SK-N-SH (cell line): ENCODE measurements around the gene ADIPOR2. TPM values are rescaled to one million over a fixed set of nuclear protein-coding genes. Genes with fewer than 3 reads are reported as not detected.

ENCODE experiments used
- CTCF ChIA-PET: fragments of 300-600, 350-600 bp; formaldehyde crosslinking; extraction: SDS; loops from one replicate; lab custom pipeline; 2021; lab: Yijun Ruan, JAX
- POLR2A ChIA-PET: fragments of 350-600 bp; sonication (Branson Sonifier 250); formaldehyde crosslinking; extraction: SDS; loops from one replicate; lab custom pipeline; 2020; ENCODE audit warnings: antibody characterized with exemption, inconsistent platforms; lab: Yijun Ruan, JAX
- DNase-seq: peaks from one replicate; pipeline ENCODE4 v3.0.0; 2012
- H2AFZ ChIP-seq: fragments of 200-600 bp; sonication (generic); 2 replicates; pipeline ENCODE4 v1.8.1; 2016; ENCODE audit warnings: antibody characterized with exemption, mild to moderate bottlenecking, low read depth
- H3F3A ChIP-seq: fragments of 200-600 bp; sonication (generic); replicated peaks from 2 replicates; pipeline ENCODE3; 2016; ENCODE audit warnings: antibody characterized with exemption, mild to moderate bottlenecking; ENCODE audit not compliant: insufficient read depth
- H3K27ac ChIP-seq, 2 experiments: fragments of 200-500 bp in 1 of 2; fragments of 200-600 bp in 1 of 2; sonication (Bioruptor generic) in 1 of 2; sonication (generic), shearing (Covaris generic) in 1 of 2; 2 replicates each; pipeline versions ENCODE4 v1.5.1 to v1.6.1; 2014 to 2016; ENCODE audit warnings: low read depth in 2 of 2, inconsistent platforms in 1 of 2, low read length in 1 of 2, mild to moderate bottlenecking in 1 of 2, mixed read lengths in 1 of 2
- H3K27me3 ChIP-seq: fragments of 200-600 bp; sonication (generic), shearing (Covaris generic); 2 replicates; pipeline ENCODE4 v1.6.1; 2016; ENCODE audit warnings: mixed run types; ENCODE audit not compliant: insufficient read depth
- H3K36me3 ChIP-seq, 2 experiments: fragments of 200-500 bp in 1 of 2; fragments of 200-600 bp in 1 of 2; sonication (Bioruptor generic) in 1 of 2; sonication (generic) in 1 of 2; replicated peaks in 1 of 2; 2 replicates each; pipeline versions ENCODE3 to v1.5.1; 2014 to 2016; ENCODE audit warnings: low read length in 1 of 2, mild to moderate bottlenecking in 1 of 2; ENCODE audit not compliant: insufficient read depth in 2 of 2, control insufficient read depth in 1 of 2
- H3K4me1 ChIP-seq, 2 experiments: fragments of 200-500 bp in 1 of 2; fragments of 200-600 bp in 1 of 2; sonication (Bioruptor generic) in 1 of 2; sonication (generic), shearing (Covaris generic) in 1 of 2; 2 replicates each; pipeline versions ENCODE4 v1.5.1 to v1.6.1; 2014 to 2016; ENCODE audit warnings: low read depth in 1 of 2, low read length in 1 of 2, mixed run types in 1 of 2; ENCODE audit not compliant: insufficient read depth in 2 of 2, control insufficient read depth in 1 of 2
- H3K4me2 ChIP-seq: fragments of 200-600 bp; sonication (generic), shearing (Covaris generic); 2 replicates; pipeline ENCODE4 v1.6.1; 2017; ENCODE audit warnings: mixed run types
- H3K4me3 ChIP-seq, 2 experiments: fragments of 200-500 bp in 1 of 2; fragments of 200-600 bp in 1 of 2; sonication (Bioruptor generic) in 1 of 2; sonication (generic), shearing (Covaris generic) in 1 of 2; 2 replicates each; pipeline versions ENCODE4 v1.5.1 to v1.8.1; 2014 to 2016; ENCODE audit warnings: low read depth in 2 of 2, inconsistent platforms in 1 of 2, low read length in 1 of 2, mild to moderate bottlenecking in 1 of 2, mixed read lengths in 1 of 2, moderate library complexity in 1 of 2
- H3K79me2 ChIP-seq: fragments of 200-600 bp; sonication (generic); 2 replicates; pipeline ENCODE4 v1.8.1; 2017; ENCODE audit warnings: mild to moderate bottlenecking; ENCODE audit not compliant: insufficient read depth
- H3K9ac ChIP-seq: fragments of 200-600 bp; sonication (generic); 2 replicates; pipeline ENCODE4 v1.6.1; 2017; ENCODE audit warnings: mixed run types
- H3K9me2 ChIP-seq: fragments of 200-600 bp; sonication (generic); 2 replicates; pipeline ENCODE4 v1.6.1; 2017; ENCODE audit warnings: mixed run types
- H3K9me3 ChIP-seq: fragments of 200-600 bp; sonication (generic); 2 replicates; pipeline ENCODE4 v1.6.1; 2017; ENCODE audit warnings: mixed run types, mild to moderate bottlenecking, moderate library complexity
- H4K20me1 ChIP-seq: fragments of 200-600 bp; sonication (generic); 2 replicates; pipeline ENCODE4 v1.6.1; 2017; ENCODE audit warnings: mild to moderate bottlenecking, mixed run types; ENCODE audit not compliant: insufficient read depth
- EP300 ChIP-seq, 2 experiments: IDR thresholded peaks; 2 replicates each; pipeline versions ENCODE4 v1.4.0 to v1.6.1; 2012; ENCODE audit warnings: borderline replicate concordance in 1 of 2, low read depth in 1 of 2, low read length in 1 of 2
- FOSL2 ChIP-seq: IDR thresholded peaks from 2 replicates; pipeline ENCODE4 v1.4.0; 2012; ENCODE audit warnings: low read depth, mild to moderate bottlenecking, moderate library complexity, borderline replicate concordance
- FOXJ3 ChIP-seq: sonication (generic); formaldehyde crosslinking; IDR thresholded peaks from 2 replicates; pipeline ENCODE4 v1.5.1; 2020; ENCODE audit warnings: mild to moderate bottlenecking, missing genetic modification reagents
- NFIC ChIP-seq: IDR thresholded peaks from 2 replicates; pipeline ENCODE4 v1.4.0; 2012; ENCODE audit warnings: borderline replicate concordance
- REST ChIP-seq: IDR thresholded peaks from 2 replicates; pipeline ENCODE4 v1.6.1; 2012; ENCODE audit warnings: mild to moderate bottlenecking, low read depth, low read length, moderate library complexity
- SIN3A ChIP-seq: IDR thresholded peaks from 2 replicates; pipeline ENCODE4 v1.6.1; 2012; ENCODE audit warnings: low read depth, mild to moderate bottlenecking, low read length, moderate library complexity, borderline replicate concordance
- ZBTB33 ChIP-seq: IDR thresholded peaks from 2 replicates; pipeline ENCODE4 v1.4.0; 2012; ENCODE audit warnings: low read depth, borderline replicate concordance
- WGBS: methylation state at CpG from one replicate; pipeline ENCODE4 v1.1.6; 2017; ENCODE audit warnings: low lambda C conversion rate; 5-methylcytosine and 5-hydroxymethylcytosine counted together
- polyA plus RNA-seq, 3 experiments: library from polyadenylated mRNA; depleted of rRNA; stranded (reverse); fragments of >200 nt; gene quantifications; 2 replicates each; pipeline ENCODE4 v1.2.3, GENCODE V29; 2012
- TF ChIP-seq, protein P1 (sequence below): IDR thresholded peaks from 2 replicates; pipeline ENCODE4 v1.4.0; 2012; ENCODE audit warnings: low read depth, borderline replicate concordance

Gene ADIPOR2
- polyA plus RNA-seq, 1 of the 3 experiments (the other 2 are of a cell fraction) = 17.1 TPM

GRCh38 chr12:1810931-1811280 is 120.0 kb downstream of the ADIPOR2 start (continued):
- TF ChIP-seq REST (no peak), FOXJ3 (no peak)
- TF ChIP-seq, protein P1, sequence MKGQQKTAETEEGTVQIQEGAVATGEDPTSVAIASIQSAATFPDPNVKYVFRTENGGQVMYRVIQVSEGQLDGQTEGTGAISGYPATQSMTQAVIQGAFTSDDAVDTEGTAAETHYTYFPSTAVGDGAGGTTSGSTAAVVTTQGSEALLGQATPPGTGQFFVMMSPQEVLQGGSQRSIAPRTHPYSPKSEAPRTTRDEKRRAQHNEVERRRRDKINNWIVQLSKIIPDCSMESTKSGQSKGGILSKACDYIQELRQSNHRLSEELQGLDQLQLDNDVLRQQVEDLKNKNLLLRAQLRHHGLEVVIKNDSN = no peak

DNA sequence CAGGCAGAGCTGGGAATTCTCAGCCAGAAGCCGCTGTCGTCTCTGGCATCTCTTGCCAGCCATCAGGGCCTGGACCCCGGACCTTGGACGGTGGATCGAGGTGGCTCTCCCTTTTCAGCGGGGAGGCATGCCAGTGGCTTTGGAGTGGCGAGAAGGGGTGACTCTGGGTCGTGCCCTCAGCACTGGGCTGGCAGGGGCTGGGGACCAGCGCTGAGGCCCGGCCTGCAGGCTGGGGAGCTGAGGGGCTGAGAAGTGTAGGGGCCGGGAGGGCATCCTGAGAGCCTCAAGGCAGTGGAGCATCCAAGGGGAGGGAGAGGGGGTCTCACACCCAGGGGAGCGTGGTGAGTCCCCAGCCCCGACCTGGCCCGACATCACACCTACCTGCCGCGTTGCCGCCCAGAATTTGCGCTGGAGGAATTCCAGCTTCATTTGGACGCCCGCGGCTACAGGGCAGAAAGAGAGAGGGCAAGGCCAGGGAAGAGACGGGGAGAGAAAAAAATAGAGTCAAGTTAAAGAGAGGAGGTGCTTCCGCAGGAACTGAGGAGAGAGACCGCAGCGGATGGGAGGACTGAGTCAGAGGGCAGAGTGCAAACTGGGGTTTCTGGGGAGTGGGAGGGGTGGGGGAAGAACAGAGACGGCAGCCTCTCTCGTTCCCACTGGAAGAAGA is 120.5 kb downstream of the ADIPOR2 start:
- H3K36me3 ChIP-seq = no peaks in the 10 kb centered on the region
- H3K27me3 ChIP-seq = peaks cover 10% of the 10 kb centered on the region; the same call in 1 of the 2 replicates
- no peaks in the 10 kb centered on the region for H3K79me2 ChIP-seq
- H3K4me2 ChIP-seq = no peak overlapping the region
- CTCF ChIA-PET = interaction anchor here (0.6 to 1.7 kb wide), 5 partner anchors 10 to 564 kb away, joined by 3 to 6 read pairs (median 3); no protein-coding TSS in a partner anchor
- 86% methylated on average over 23 of the region's 27 CpGs for WGBS
- no peaks in the 10 kb centered on the region for H4K20me1 ChIP-seq
- H2AFZ ChIP-seq = no peak overlapping the region
- H3K9ac ChIP-seq = no peak overlapping the region
- H3K9me2 ChIP-seq = no peaks in the 10 kb centered on the region
- no peak for DNase-seq
- H3F3A ChIP-seq = no peaks in the 10 kb centered on the region
- POLR2A ChIA-PET = no interaction called here
- no peaks in the 10 kb centered on the region for H3K9me3 ChIP-seq
- TF ChIP-seq REST (no peak), EP300 (IDR thresholded peaks at IDR 0.05; ENCODE audit: borderline replicate concordance in 1 of 2, low read depth in 1 of 2, low read length in 1 of 2) (no peak), FOSL2 (no peak), NFIC (no peak), ZBTB33 (no peak), SIN3A (no peak)
- TF ChIP-seq, all 33 proteins: peak for 0
- no peak overlapping the region for H3K27ac ChIP-seq
- H3K4me1 ChIP-seq = peaks cover 0 to 7% of the 10 kb centered on the region in 2 experiments; a peak in 1 of 4 replicates
- no peak overlapping the region for H3K4me3 ChIP-seq
